Right ventricle myocardium superior (tissue), 1 donor: ENCODE measurements around the gene FTO. TPM values are rescaled to one million over a fixed set of nuclear protein-coding genes. Genes with fewer than 3 reads are reported as not detected.
A peak's percentile ranks its signal among the peaks of the same experiment; 100 is the strongest.
"Not testable (repeated sequence)": the region's sequence is repeated elsewhere in the genome, so short reads cannot be mapped to it uniquely, and the experiment has no call there.

Source experiments
- ATAC-seq: fragments of 200-7000 bp; cut with Tn5 transposase; one replicate; pipeline ENCODE4 v1.9.1; 2020; ENCODE audit warnings: mild to moderate bottlenecking; ENCODE audit not compliant: poor library complexity
- DNase-seq: peaks from one replicate; pipeline ENCODE4 v3.0.0-alpha.2; 2020
- intact Hi-C: fragments of 100-400 bp; cut with DNase I; formaldehyde crosslinking; loops from one replicate; pipeline ENCODE4 v1.11.2; 2022
- total RNA-seq: library from RNA; stranded (reverse); fragmentation: NEBNext Ultra II Directional; extraction: Animal tissue kit (Norgen Biotek cat#: 25700); gene quantifications from one replicate; pipeline ENCODE4 v1.2.1, GENCODE V29; 2021
- donor health status: DM: no; HTN: yes; CAD: no; lungs with severe emphysema.

Gene FTO
- total RNA-seq, 1 donor from 2014 or later, result 75.3 TPM

- ATAC-seq (no peak), DNase-seq (no peak)
- intact Hi-C loops, result no loop called here
These were observed 135.2 kb downstream of the FTO start for GRCh38 chr16:53839150-53839549.

- intact Hi-C loops, result no loop called here
- DNase-seq (no peak), ATAC-seq (no peak)
These were observed 136.5 kb downstream of the FTO start for GRCh38 chr16:53840456-53840855.

- intact Hi-C loops, result no loop called here
- DNase-seq (no peak), ATAC-seq (no peak)
These were observed 137.9 kb downstream of the FTO start for GRCh38 chr16:53841884-53842283.

- DNase-seq, result no peak
- intact Hi-C loops, result no loop called here
- ATAC-seq, result no peak
These were observed 139.1 kb downstream of the FTO start for GRCh38 chr16:53843084-53843483.

- ATAC-seq (no peak), DNase-seq (no peak)
- intact Hi-C loops, result no loop called here
These were observed 140.8 kb downstream of the FTO start for GRCh38 chr16:53844804-53845203.

- intact Hi-C loops, DNase-seq, ATAC-seq: not testable (repeated sequence)
These were observed 142.6 kb downstream of the FTO start for GRCh38 chr16:53846549-53846948.

- intact Hi-C loops, result no loop called here
- ATAC-seq (no peak), DNase-seq (no peak)
These were observed 143.0 kb downstream of the FTO start for GRCh38 chr16:53846971-53847370.

GRCh38 chr16:53848277-53848942 lies 144.5 kb downstream of the FTO start:
- intact Hi-C loops, result no loop called here
- DNase-seq (no peak), ATAC-seq (no peak)

- intact Hi-C loops, result no loop called here
- ATAC-seq (no peak), DNase-seq (no peak)
These were observed 145.0 kb downstream of the FTO start for GRCh38 chr16:53848950-53849349.

- DNase-seq (no peak), ATAC-seq (no peak)
- intact Hi-C loops, result no loop called here
These were observed 145.6 kb downstream of the FTO start for GRCh38 chr16:53849585-53849984.

- ATAC-seq (no peak), DNase-seq (no peak)
- intact Hi-C loops, result no loop called here
These were observed 146.0 kb downstream of the FTO start for GRCh38 chr16:53849994-53850393.

- intact Hi-C loops, result no loop called here
- DNase-seq (no peak), ATAC-seq (no peak)
These were observed 148.7 kb downstream of the FTO start for GRCh38 chr16:53852678-53853077.

GRCh38 chr16:53855056-53855455 lies 151.1 kb downstream of the FTO start:
- DNase-seq, result no peak
- ATAC-seq, result no peak
- intact Hi-C loops, result no loop called here

- intact Hi-C loops, result no loop called here
- no peak for ATAC-seq
- no peak for DNase-seq
These were observed 151.6 kb downstream of the FTO start for GRCh38 chr16:53855511-53855910.

- ATAC-seq, result no peak
- intact Hi-C loops, result no loop called here
- DNase-seq, result no peak
These were observed 156.1 kb downstream of the FTO start for GRCh38 chr16:53859995-53860540.

GRCh38 chr16:53863861-53864260 lies 159.9 kb downstream of the FTO start:
- no peak for DNase-seq
- no peak for ATAC-seq
- intact Hi-C loops, result no loop called here

GRCh38 chr16:53864819-53865493 lies 161.0 kb downstream of the FTO start:
- intact Hi-C loops, result no loop called here
- DNase-seq (no peak), ATAC-seq (no peak)

GRCh38 chr16:53865494-53865863 lies 161.5 kb downstream of the FTO start:
- ATAC-seq (peak; percentile 46), DNase-seq (no peak)
- intact Hi-C loops, result no loop called here

GRCh38 chr16:53866520-53866919 lies 162.6 kb downstream of the FTO start:
- DNase-seq (no peak), ATAC-seq (no peak)
- intact Hi-C loops, result no loop called here

- intact Hi-C loops, result no loop called here
- ATAC-seq, result no peak
- no peak for DNase-seq
These were observed 166.9 kb downstream of the FTO start for GRCh38 chr16:53870831-53871230.
